ENCODE measurements around the gene EFNB3.

EFNB3 gene

GRCh38 chr17:7715936-7716886 lies 11.2 kb downstream of the EFNB3 start:
- H3K9ac ChIP-seq (ENCODE audit: low read depth, low read length) = no peak overlapping the region
- peaks cover 39% of the 10 kb centered on the region for H3K27me3 ChIP-seq (ENCODE audit: control insufficient read depth, insufficient read depth, low read length)
- no peaks in the 10 kb centered on the region for H3K9me3 ChIP-seq (ENCODE audit: control insufficient read depth, insufficient read depth, low read length)
- no peaks in the 10 kb centered on the region for H3K36me3 ChIP-seq (ENCODE audit: control insufficient read depth, insufficient read depth, low read length)
- peak overlapping the region; percentile 68 for H3K4me3 ChIP-seq (ENCODE audit: low read depth, low read length)
- peaks cover 16% of the 10 kb centered on the region for H3K4me1 ChIP-seq (ENCODE audit: control insufficient read depth, insufficient read depth, low read length)

DNA sequence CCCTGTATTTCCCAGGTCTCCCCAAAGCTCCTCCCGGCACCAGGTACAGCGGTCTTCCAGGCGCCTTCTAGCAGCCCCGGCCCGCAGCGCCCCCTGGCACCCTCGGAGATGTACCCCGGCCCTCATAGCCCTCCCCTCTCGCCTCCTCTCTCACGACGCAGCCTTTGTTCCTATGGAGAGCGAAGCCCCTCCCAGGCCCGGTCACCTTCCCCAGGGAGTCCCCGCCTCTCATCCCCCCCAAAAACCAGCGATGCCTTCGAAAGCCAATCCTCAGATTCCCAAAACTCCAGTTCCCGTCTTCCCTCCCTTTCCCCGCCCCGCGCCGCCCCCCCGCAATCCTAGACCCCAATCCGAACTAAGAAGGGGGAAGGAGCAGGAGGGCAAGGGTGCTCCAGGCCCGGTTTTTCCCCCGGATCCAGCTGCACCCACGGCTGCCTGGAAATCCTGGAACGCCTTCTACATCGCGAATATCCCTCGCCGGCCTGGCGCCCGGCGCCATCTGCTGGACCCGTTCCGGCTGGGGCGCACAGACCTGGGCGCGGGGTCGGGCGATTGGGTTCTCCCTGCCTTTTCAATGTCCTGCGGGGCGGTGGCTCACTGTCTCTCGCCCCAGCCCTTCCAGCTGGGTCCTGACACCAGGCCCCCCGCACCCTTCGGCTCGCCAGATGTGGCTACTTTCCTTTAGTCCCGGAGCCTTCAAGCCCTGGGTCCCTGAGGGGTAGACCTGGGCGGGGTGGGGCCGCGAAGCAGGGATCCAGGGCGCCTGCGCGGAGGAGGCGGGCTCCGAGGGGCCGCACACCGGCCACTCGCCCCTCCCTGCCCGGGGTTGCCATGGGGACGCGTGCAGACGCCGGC lies 12.1 kb downstream of the EFNB3 start, which contains the start of gene DNAH2:
TSS of gene DNAH2 (plus strand) at position 844 of the 855 bp plus-strand sequence. CDS start 1,991 bp downstream, outside the sequence.
- Histone ChIP-seq H3K27me3 (ENCODE audit: control insufficient read depth, insufficient read depth, low read length) (peaks cover 32% of the 10 kb centered on the region), H3K4me3 (ENCODE audit: low read depth, low read length) (peak within 1 kb of the TSS; percentile 68), H3K4me1 (ENCODE audit: control insufficient read depth, insufficient read depth, low read length) (peaks cover 11% of the 10 kb centered on the region), H3K9ac (ENCODE audit: low read depth, low read length) (peak within 1 kb of the TSS; percentile 73), H3K9me3 (ENCODE audit: control insufficient read depth, insufficient read depth, low read length) (no peaks in the 10 kb centered on the region), H3K36me3 (ENCODE audit: control insufficient read depth, insufficient read depth, low read length) (no peaks in the 10 kb centered on the region)

DNA sequence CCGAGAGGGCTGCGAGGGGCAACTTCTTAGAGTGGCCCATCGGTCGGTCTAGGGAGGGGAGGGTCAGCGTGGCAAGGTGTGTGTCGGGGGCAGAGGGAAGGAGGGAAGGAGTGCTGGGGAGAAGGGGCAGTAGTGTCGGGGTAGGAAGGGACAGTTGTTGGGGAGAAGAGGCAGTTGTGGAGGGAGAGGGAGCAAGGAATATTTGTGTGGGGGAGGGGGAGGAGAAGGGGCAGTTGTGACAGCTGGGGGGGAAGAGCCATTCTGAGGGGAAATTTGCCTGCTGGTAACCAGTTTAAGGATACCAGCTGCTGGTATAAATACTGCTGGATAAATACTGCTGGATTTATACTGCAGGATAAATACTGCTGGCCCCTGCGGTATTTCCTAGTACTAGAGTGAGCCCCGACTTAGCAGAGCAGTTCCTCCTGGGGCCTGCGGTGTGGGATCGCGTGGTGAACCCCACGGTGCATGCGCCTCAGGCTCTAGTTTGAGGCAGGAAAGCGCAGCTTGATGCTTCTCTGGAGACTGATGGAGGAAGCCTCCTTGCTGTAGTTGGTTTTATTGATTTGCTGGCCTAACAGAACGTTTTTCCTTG lies 12.9 kb downstream of the EFNB3 start:
- peaks cover 27% of the 10 kb centered on the region for H3K27me3 ChIP-seq (ENCODE audit: control insufficient read depth, insufficient read depth, low read length)
- no peaks in the 10 kb centered on the region for H3K9me3 ChIP-seq (ENCODE audit: control insufficient read depth, insufficient read depth, low read length)
- peak overlapping the region; percentile 68 for H3K4me3 ChIP-seq (ENCODE audit: low read depth, low read length)
- no peaks in the 10 kb centered on the region for H3K36me3 ChIP-seq (ENCODE audit: control insufficient read depth, insufficient read depth, low read length)
- H3K4me1 ChIP-seq (ENCODE audit: control insufficient read depth, insufficient read depth, low read length) = peaks cover 7% of the 10 kb centered on the region
- H3K9ac ChIP-seq (ENCODE audit: low read depth, low read length) = no peak overlapping the region

- peaks cover 24% of the 10 kb centered on the region for H3K27me3 ChIP-seq (ENCODE audit: control insufficient read depth, insufficient read depth, low read length)
- no peaks in the 10 kb centered on the region for H3K36me3 ChIP-seq (ENCODE audit: control insufficient read depth, insufficient read depth, low read length)
Observed at GRCh38 chr17:7719661-7720060, 14.7 kb downstream of the EFNB3 start.

DNA sequence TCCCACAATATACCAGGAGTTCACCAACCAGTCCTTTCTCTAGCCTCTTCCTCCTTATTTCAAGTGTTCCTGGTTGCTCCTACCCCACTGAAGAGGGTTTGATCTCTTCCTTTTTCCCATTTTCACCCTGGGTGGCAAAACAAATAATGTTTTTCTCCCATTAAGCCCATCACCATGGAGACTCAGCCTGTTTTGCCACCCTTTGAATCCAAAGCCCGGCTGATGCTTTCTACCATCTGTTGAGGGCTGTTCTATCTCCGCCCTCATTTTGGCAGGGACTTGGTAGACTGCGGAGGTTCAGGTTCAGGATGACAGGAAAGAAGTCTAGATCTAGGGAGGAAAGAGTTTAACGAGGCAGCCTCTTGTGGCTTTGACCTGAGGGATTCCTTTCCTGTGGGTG lies 15.1 kb downstream of the EFNB3 start:
- peaks cover 24% of the 10 kb centered on the region for H3K27me3 ChIP-seq (ENCODE audit: control insufficient read depth, insufficient read depth, low read length)

More at GRCh38 chr17:7719661-7720060, 14.7 kb downstream of the EFNB3 start:
- Histone ChIP-seq H3K9me3 (ENCODE audit: control insufficient read depth, insufficient read depth, low read length) (no peaks in the 10 kb centered on the region), H3K9ac (ENCODE audit: low read depth, low read length) (no peak overlapping the region), H3K4me1 (ENCODE audit: control insufficient read depth, insufficient read depth, low read length) (peaks cover 7% of the 10 kb centered on the region), H3K4me3 (ENCODE audit: low read depth, low read length) (no peak overlapping the region)

GRCh38 chr17:7721612-7722011 lies 16.6 kb downstream of the EFNB3 start:
- no peak overlapping the region for H3K9ac ChIP-seq (ENCODE audit: low read depth, low read length)
- H3K36me3 ChIP-seq (ENCODE audit: control insufficient read depth, insufficient read depth, low read length) = no peaks in the 10 kb centered on the region
- H3K4me3 ChIP-seq (ENCODE audit: low read depth, low read length) = no peak overlapping the region
- H3K9me3 ChIP-seq (ENCODE audit: control insufficient read depth, insufficient read depth, low read length) = no peaks in the 10 kb centered on the region
- peaks cover 24% of the 10 kb centered on the region for H3K27me3 ChIP-seq (ENCODE audit: control insufficient read depth, insufficient read depth, low read length)
- peaks cover 7% of the 10 kb centered on the region for H3K4me1 ChIP-seq (ENCODE audit: control insufficient read depth, insufficient read depth, low read length)

More for the DNA sequence above, 15.1 kb downstream of the EFNB3 start:
- H3K9me3 ChIP-seq (ENCODE audit: control insufficient read depth, insufficient read depth, low read length) = no peaks in the 10 kb centered on the region
- H3K4me3 ChIP-seq (ENCODE audit: low read depth, low read length) = no peak overlapping the region
- peaks cover 7% of the 10 kb centered on the region for H3K4me1 ChIP-seq (ENCODE audit: control insufficient read depth, insufficient read depth, low read length)
- H3K36me3 ChIP-seq (ENCODE audit: control insufficient read depth, insufficient read depth, low read length) = no peaks in the 10 kb centered on the region
- no peak overlapping the region for H3K9ac ChIP-seq (ENCODE audit: low read depth, low read length)

DNA sequence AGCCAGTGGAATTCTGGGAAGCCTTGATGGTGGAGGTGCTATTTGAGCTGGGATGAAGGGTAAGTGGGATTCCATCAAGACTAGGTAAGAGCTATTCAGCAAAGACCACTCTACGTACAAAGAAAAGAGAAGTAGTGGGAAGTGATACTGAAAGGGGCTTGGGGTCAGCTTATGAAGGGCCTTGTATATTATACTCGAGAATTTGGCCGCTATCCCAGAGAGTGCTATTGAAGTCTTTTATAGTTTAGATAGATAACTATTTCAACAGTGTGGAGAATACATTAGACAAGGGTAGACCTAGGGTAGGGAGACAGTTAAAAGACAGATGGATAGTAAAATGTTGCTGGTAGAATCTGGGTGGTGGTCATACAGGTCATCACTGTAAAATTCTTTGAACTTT lies 22.9 kb downstream of the EFNB3 start:
- H3K9ac ChIP-seq (ENCODE audit: low read depth, low read length) = no peak overlapping the region
- no peak overlapping the region for H3K4me3 ChIP-seq (ENCODE audit: low read depth, low read length)
- no peaks in the 10 kb centered on the region for H3K9me3 ChIP-seq (ENCODE audit: control insufficient read depth, insufficient read depth, low read length)
- H3K4me1 ChIP-seq (ENCODE audit: control insufficient read depth, insufficient read depth, low read length) = no peaks in the 10 kb centered on the region
- H3K27me3 ChIP-seq (ENCODE audit: control insufficient read depth, insufficient read depth, low read length) = no peaks in the 10 kb centered on the region
- no peaks in the 10 kb centered on the region for H3K36me3 ChIP-seq (ENCODE audit: control insufficient read depth, insufficient read depth, low read length)

DNA sequence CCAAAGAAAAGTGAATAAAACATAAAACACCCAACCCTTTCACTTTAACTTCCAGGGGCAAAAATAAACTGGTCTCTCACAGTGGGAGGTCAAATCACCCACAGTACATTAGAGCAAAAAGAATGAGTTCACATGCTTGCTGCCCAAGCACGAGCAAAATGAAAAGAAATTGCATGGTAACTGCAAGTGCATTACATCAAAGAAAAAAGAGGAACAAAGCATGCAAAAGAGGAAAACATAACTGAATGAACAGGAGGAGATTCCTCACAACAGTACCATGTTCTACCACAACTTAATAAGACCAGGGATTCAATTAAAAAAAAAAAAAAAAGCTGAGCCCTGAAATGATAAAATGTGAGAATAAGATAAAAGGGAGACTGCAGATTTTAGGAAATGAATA lies 24.8 kb downstream of the EFNB3 start:
- Histone ChIP-seq H3K4me1 (ENCODE audit: control insufficient read depth, insufficient read depth, low read length) (no peaks in the 10 kb centered on the region), H3K36me3 (ENCODE audit: control insufficient read depth, insufficient read depth, low read length) (no peaks in the 10 kb centered on the region), H3K9ac (ENCODE audit: low read depth, low read length) (no peak overlapping the region), H3K27me3 (ENCODE audit: control insufficient read depth, insufficient read depth, low read length) (no peaks in the 10 kb centered on the region), H3K9me3 (ENCODE audit: control insufficient read depth, insufficient read depth, low read length) (no peaks in the 10 kb centered on the region), H3K4me3 (ENCODE audit: low read depth, low read length) (no peak overlapping the region)

DNA sequence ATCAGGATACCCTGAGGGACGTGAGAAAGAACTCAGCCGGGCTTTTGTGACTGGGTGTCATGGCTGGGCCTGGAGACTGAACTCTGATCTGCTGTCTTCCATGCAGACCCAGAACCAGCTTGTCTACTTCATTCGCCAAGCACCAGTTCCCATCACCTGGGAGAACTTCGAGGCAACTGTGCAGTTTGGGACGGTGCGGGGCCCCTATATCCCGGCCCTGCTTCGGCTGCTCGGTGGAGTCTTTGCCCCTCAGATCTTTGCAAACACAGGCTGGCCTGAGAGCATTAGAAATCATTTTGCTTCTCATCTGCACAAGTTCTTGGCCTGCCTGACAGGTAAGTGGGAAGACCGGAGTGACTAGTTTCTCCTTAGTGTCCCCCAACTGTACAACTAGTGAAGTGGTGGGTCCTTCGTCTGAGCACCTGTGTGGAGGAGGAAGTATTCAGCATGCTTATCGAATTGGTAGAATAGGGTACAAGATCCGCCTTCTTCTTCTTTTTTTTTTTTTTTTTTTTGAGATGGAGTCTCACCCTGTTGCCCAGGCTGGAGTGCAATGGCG lies 28.1 kb downstream of the EFNB3 start:
- H3K9ac ChIP-seq (ENCODE audit: low read depth, low read length) = no peak overlapping the region
- H3K27me3 ChIP-seq (ENCODE audit: control insufficient read depth, insufficient read depth, low read length) = peaks cover 7% of the 10 kb centered on the region
- H3K4me1 ChIP-seq (ENCODE audit: control insufficient read depth, insufficient read depth, low read length) = no peaks in the 10 kb centered on the region
- H3K9me3 ChIP-seq (ENCODE audit: control insufficient read depth, insufficient read depth, low read length) = no peaks in the 10 kb centered on the region
- no peaks in the 10 kb centered on the region for H3K36me3 ChIP-seq (ENCODE audit: control insufficient read depth, insufficient read depth, low read length)
- no peak overlapping the region for H3K4me3 ChIP-seq (ENCODE audit: low read depth, low read length)

DNA sequence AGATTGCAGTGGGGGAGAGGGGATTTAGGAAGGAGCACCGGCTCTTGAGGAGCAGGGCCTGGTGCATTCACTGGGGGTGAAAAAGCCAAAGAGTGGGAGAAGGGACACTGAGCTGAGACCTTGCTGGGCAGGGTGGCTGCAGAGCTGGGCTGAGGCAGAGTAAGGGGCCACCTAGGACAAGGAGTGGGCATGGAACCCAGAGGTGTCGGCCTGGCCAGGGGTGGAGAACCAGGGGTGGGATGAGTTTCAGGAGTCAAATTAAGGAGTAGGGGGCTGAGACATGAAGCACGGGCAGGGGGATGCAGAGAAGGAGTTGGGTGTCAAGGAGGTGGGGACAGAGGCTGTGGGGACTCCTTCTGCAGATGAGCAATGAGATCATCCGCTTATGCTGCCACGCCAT lies 32.6 kb downstream of the EFNB3 start:
- H3K4me3 ChIP-seq (ENCODE audit: low read depth, low read length) = no peak overlapping the region
- no peak overlapping the region for H3K9ac ChIP-seq (ENCODE audit: low read depth, low read length)
- H3K36me3 ChIP-seq (ENCODE audit: control insufficient read depth, insufficient read depth, low read length) = no peaks in the 10 kb centered on the region
- peaks cover 7% of the 10 kb centered on the region for H3K27me3 ChIP-seq (ENCODE audit: control insufficient read depth, insufficient read depth, low read length)
- no peaks in the 10 kb centered on the region for H3K4me1 ChIP-seq (ENCODE audit: control insufficient read depth, insufficient read depth, low read length)
- no peaks in the 10 kb centered on the region for H3K9me3 ChIP-seq (ENCODE audit: control insufficient read depth, insufficient read depth, low read length)

DNA sequence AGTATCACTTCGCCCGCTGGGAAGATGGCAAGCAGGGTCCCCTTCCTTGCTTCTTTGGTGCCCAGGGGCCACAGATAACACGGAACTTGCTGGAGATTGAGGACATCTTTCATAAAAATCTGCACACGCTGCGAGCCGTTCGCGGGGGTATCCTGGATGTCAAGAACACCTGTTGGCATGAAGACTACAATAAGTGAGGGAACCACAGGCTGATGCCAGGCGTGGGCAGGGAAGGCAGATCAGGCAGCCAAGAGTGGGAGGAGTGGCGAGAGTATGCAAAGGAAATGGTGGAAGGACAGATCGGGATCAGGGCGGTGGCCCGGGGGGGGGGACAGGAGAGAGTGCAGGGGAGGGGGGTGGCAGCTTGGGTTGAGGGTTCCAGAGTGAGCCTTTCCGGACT lies 34.7 kb downstream of the EFNB3 start:
- H3K9ac ChIP-seq (ENCODE audit: low read depth, low read length) = no peak overlapping the region
- H3K27me3 ChIP-seq (ENCODE audit: control insufficient read depth, insufficient read depth, low read length) = peaks cover 7% of the 10 kb centered on the region
- H3K4me1 ChIP-seq (ENCODE audit: control insufficient read depth, insufficient read depth, low read length) = no peaks in the 10 kb centered on the region
- H3K36me3 ChIP-seq (ENCODE audit: control insufficient read depth, insufficient read depth, low read length) = no peaks in the 10 kb centered on the region
- H3K9me3 ChIP-seq (ENCODE audit: control insufficient read depth, insufficient read depth, low read length) = no peaks in the 10 kb centered on the region
- no peak overlapping the region for H3K4me3 ChIP-seq (ENCODE audit: low read depth, low read length)

All from iPS-15b (cell line).